OCI-LY1 (cell line): ENCODE measurements around the gene TRAPPC5.

ENCODE experiments used
- CTCF ChIP-seq: fragments of 200-600 bp; sonication (generic), shearing (Covaris generic); IDR thresholded peaks from 2 replicates; pipeline ENCODE4 v1.5.1; 2017; ENCODE audit warnings: mild to moderate bottlenecking, antibody characterized with exemption, low read length, moderate library complexity, mixed read lengths
- EZH2 ChIP-seq: fragments of 200-600 bp; sonication (generic), shearing (Covaris generic); IDR thresholded peaks from 2 replicates; pipeline ENCODE4 v1.8.0; 2017; ENCODE audit warnings: borderline replicate concordance, mixed run types, mild to moderate bottlenecking, antibody characterized with exemption, low read length, moderate library complexity, mixed read lengths

GRCh38 chr19:7665076-7665475 is 15.6 kb upstream of the TRAPPC5 start:
- TF ChIP-seq CTCF (no peak), EZH2 (no peak)
